Heart left ventricle (tissue), 16 donors: ENCODE measurements around the gene GPR85. TPM values are rescaled to one million over a fixed set of nuclear protein-coding genes. Genes with fewer than 3 reads are reported as not detected.
A peak's percentile ranks its signal among the peaks of the same experiment; 100 is the strongest.
"Not testable (repeated sequence)": the region's sequence is repeated elsewhere in the genome, so short reads cannot be mapped to it uniquely, and the experiment has no call there.

ENCODE experiments used
- ATAC-seq, 4 donors: fragments of 200-7000 bp; cut with Tn5 transposase; one replicate each; pipeline ENCODE4 v1.9.1; 2020 to 2022; ENCODE audit warnings: moderate library complexity in 4 of 4, mild to moderate bottlenecking in 3 of 4, moderate number of reproducible peaks in 1 of 4
- DNase-seq, 5 donors: peaks; one replicate each; pipeline ENCODE4 v3.0.0-alpha.2; 2020
- H3K27ac ChIP-seq, 12 donors: fragments of 200-600 bp; sonication (generic) in 4 of 12; one replicate each; pipeline versions ENCODE4 v1.5.0 to v1.8.0; 2016 to 2022; ENCODE audit warnings: mild to moderate bottlenecking in 2 of 12
- H3K27me3 ChIP-seq, 9 donors: fragments of 200-600 bp; sonication (generic) in 2 of 9; one replicate each; pipeline versions ENCODE4 v1.5.1 to v1.8.0; 2016 to 2022; ENCODE audit warnings: mild to moderate bottlenecking in 3 of 9
- H3K36me3 ChIP-seq, 9 donors: fragments of 200-600 bp; sonication (generic) in 2 of 9; one replicate each; pipeline versions ENCODE4 v1.5.0 to v1.8.0; 2018 to 2022; ENCODE audit warnings: mild to moderate bottlenecking in 2 of 9
- H3K4me1 ChIP-seq, 12 donors: fragments of 200-600 bp; sonication (generic) in 4 of 12; one replicate each; pipeline versions ENCODE4 v1.5.0 to v1.8.0; 2016 to 2022; ENCODE audit warnings: mild to moderate bottlenecking in 3 of 12
- H3K4me3 ChIP-seq, 12 donors: fragments of 200-600 bp; sonication (generic) in 4 of 12; one replicate each; pipeline versions ENCODE4 v1.5.0 to v1.8.0; 2017 to 2022; ENCODE audit warnings: mild to moderate bottlenecking in 9 of 12, moderate library complexity in 4 of 12
- H3K9me3 ChIP-seq, 12 donors: fragments of 200-600 bp; sonication (generic) in 4 of 12; one replicate each; pipeline versions ENCODE4 v1.5.0 to v1.8.0; 2016 to 2022; ENCODE audit warnings: mild to moderate bottlenecking in 1 of 12
- CTCF ChIP-seq, 12 donors: fragments of 200-600 bp; sonication (generic) in 4 of 12; IDR thresholded peaks; one replicate each; pipeline versions ENCODE4 v1.5.0 to v1.8.0; 2018 to 2022; ENCODE audit warnings: antibody characterized with exemption in 12 of 12, mild to moderate bottlenecking in 5 of 12
- POLR2A ChIP-seq, 2 donors: fragments of 450-650 bp; IDR thresholded peaks; one replicate each; pipeline ENCODE4 v1.6.1; 2017; ENCODE audit warnings: antibody characterized with exemption in 2 of 2, mild to moderate bottlenecking in 2 of 2, moderate library complexity in 2 of 2
- WGBS, 4 donors: extraction: QIAGEN DNeasy Blood & Tissue Kit in 2 of 4; methylation state at CpG; one replicate each; pipeline versions ENCODE4 v1.1.5 to v1.1.7; 2013 to 2018; 5-methylcytosine and 5-hydroxymethylcytosine counted together
- intact Hi-C, 10 donors: fragments of 100-400 bp; cut with DNase I; formaldehyde crosslinking; loops; one replicate each; pipeline versions ENCODE4 v1.11.1 to v1.14.2; 2022
- polyA plus RNA-seq, 2 donors: library from polyadenylated mRNA; stranded (reverse); fragments of 200-250 nt; gene quantifications; one replicate each; pipeline ENCODE4 v1.2.3, GENCODE V29; 2013
- total RNA-seq, 9 donors: library from RNA; depleted of rRNA in 2 of 9; stranded (reverse); fragments of >200 nt in 2 of 9; fragmentation: NEBNext Ultra II Directional in 3 of 9; extraction: Animal tissue kit (Norgen Biotek cat#: 25700) in 3 of 9; gene quantifications; one replicate each; pipeline versions ENCODE4 v1.1.0 to v1.2.4, GENCODE V29; 2016 to 2023
- donor health status: ischemic (EF 13 %, LVEDD 7.1; RV severe dilation, severe dysfunction).
- donor health status: healthy with polysubstance abuse.
- donor health status: DM: no; HTN: yes; CAD: no.
- donor health status: DM: no; HTN: no; CAD: no.
- donor health status: ischemic (EF 25% LVEDD 6.9; RV normal size, moderate dysfunction).
- donor health status: ischemic (EF 25% LVEDD 5.7; RV mildly dilated, moderate dysfunction).
- donor health status: healthy.
- donor health status: DM: yes; HTN: yes; CAD: no.
- donor health status: ischemic (EF 35%, LVEDD 5.7; RV mildly dilated, moderate dysfunction).
- donor health status: nonischemic (EF 11% LVEDD 7.7; RV severe dilation, severe dysfunction).
- donor health status: DM: yes; HTN: yes; CAD: no.
- donor health status: PGD.
- donor health status: ischemic (EF 29% LVEDD 5.4; RV normal size, mild dysfunction).
- donor health status: nonischemic (EF 23%, LVEDD 6.1; RV moderate dilation, normal function).

GPR85 gene
- total and polyA plus RNA-seq, 11 donors: 0.16 to 4.5 (median 1.1) TPM; not detected in 1

GRCh38 chr7:113118074-113118959 lies 31.7 kb upstream of the GPR85 start, which contains the start of gene SMIM30:
TSS of gene SMIM30 (minus strand) at chr7:113118554. CDS start at chr7:113117578, 976 bp downstream.
- no peak for TF ChIP-seq CTCF (IDR thresholded peaks at IDR 0.05)
- TF ChIP-seq POLR2A (IDR thresholded peaks at IDR 0.05): peak; percentile 50 to 96
- ATAC-seq (peak; percentile 100), DNase-seq (peak; percentile 94 to 96 (median 95))
- H3K36me3 ChIP-seq: peaks cover 0 to 21% (median 0%) of the 10 kb centered on the region in 9 donors
- peak within 1 kb of the TSS; percentile 33 to 79 (median 66) for H3K4me3 ChIP-seq
- 0 to 1% (median 1%) methylated on average over 35 of the region's 35 CpGs for WGBS, 4 donors
- no peaks in the 10 kb centered on the region for H3K27me3 ChIP-seq
- no peaks in the 10 kb centered on the region for H3K9me3 ChIP-seq
- intact Hi-C loops: loop anchor here in 8 of 10 donors (5.0 to 10.0 kb wide), 7 partner anchors 174 to 671 kb away; a partner anchor contains a TSS
- H3K27ac ChIP-seq: peak within 1 kb of the TSS; percentile 69 to 91 (median 80)
- peaks cover 0 to 30% (median 9%) of the 10 kb centered on the region in 12 donors for H3K4me1 ChIP-seq

- 47 to 59% (median 51%) methylated on average over 4 of the region's 4 CpGs for WGBS, 4 donors
- H3K27me3 ChIP-seq, H3K9me3 ChIP-seq: not testable (repeated sequence)
- peak overlapping the region in 11 of 12 donors; percentile 29 to 91 (median 83) for H3K27ac ChIP-seq
- DNase-seq: peak in 3 of 5 donors; percentile 11 to 43 (median 26)
- peak overlapping the region in 11 of 12 donors; percentile 61 to 79 (median 67) for H3K4me3 ChIP-seq
- intact Hi-C loops: loop anchor here in 8 of 10 donors (5.0 to 10.0 kb wide), 7 partner anchors 173 to 670 kb away; a partner anchor contains a TSS
- peaks cover 0 to 24% (median 0%) of the 10 kb centered on the region in 9 donors for H3K36me3 ChIP-seq
- H3K4me1 ChIP-seq: peaks cover 0 to 30% (median 9%) of the 10 kb centered on the region in 12 donors
- peak in 2 of 4 donors; percentile 44 to 45 for ATAC-seq
These were observed 30.7 kb upstream of the GPR85 start for GRCh38 chr7:113117374-113117774.

GRCh38 chr7:113113912-113114311 lies 27.3 kb upstream of the GPR85 start:
- peaks cover 0 to 27% (median 9%) of the 10 kb centered on the region in 12 donors for H3K4me1 ChIP-seq
- H3K36me3 ChIP-seq: peaks cover 0 to 25% (median 0%) of the 10 kb centered on the region in 9 donors
- H3K27me3 ChIP-seq: no peaks in the 10 kb centered on the region
- no peak overlapping the region for H3K4me3 ChIP-seq
- peak in 4 of 12 donors; percentile 11 to 25 (median 15) for TF ChIP-seq CTCF (IDR thresholded peaks at IDR 0.05)
- TF ChIP-seq POLR2A (IDR thresholded peaks at IDR 0.05): no peak
- ATAC-seq: peak in 1 of 4 donors; percentile 35
- no peaks in the 10 kb centered on the region for H3K9me3 ChIP-seq
- H3K27ac ChIP-seq: peak overlapping the region in 1 of 12 donors; percentile 28
- intact Hi-C loops: loop anchor here in 7 of 10 donors (10.0 kb wide), 4 partner anchors 169 to 569 kb away; a partner anchor contains a TSS
- peak in 1 of 5 donors; percentile 7 for DNase-seq
- WGBS, 4 donors: 68 to 76% (median 72%) methylated on average over 2 of the region's 2 CpGs

- Histone ChIP-seq H3K27ac (no peak overlapping the region), H3K36me3 (peaks cover 0 to 11% (median 0%) of the 10 kb centered on the region in 9 donors), H3K9me3 (no peaks in the 10 kb centered on the region), H3K4me1 (peaks cover 0 to 5% (median 0%) of the 10 kb centered on the region in 12 donors), H3K27me3 (no peaks in the 10 kb centered on the region), H3K4me3 (no peak overlapping the region)
- ATAC-seq (no peak), DNase-seq (no peak)
- WGBS, 4 donors: 32 to 79% (median 66%) methylated on average over 1 of the region's 1 CpG
- TF ChIP-seq CTCF (IDR thresholded peaks at IDR 0.05): no peak
- no peak for TF ChIP-seq POLR2A (IDR thresholded peaks at IDR 0.05)
- intact Hi-C loops: loop anchor here in 7 of 10 donors (10.0 kb wide), 4 partner anchors 165 to 565 kb away; a partner anchor contains a TSS
These were observed 23.1 kb upstream of the GPR85 start for GRCh38 chr7:113109718-113110117.
